Natural killer cell (primary cell): ENCODE results near the gene IQCC. TPM values are rescaled to one million over a fixed set of nuclear protein-coding genes. Genes with fewer than 3 reads are reported as not detected.
A peak's percentile ranks its signal among the peaks of the same experiment; 100 is the strongest.

Experiments
- ATAC-seq, 3 donors: fragments of 150-1000 bp in 2 of 3; fragments of 200-7000 bp in 1 of 3; cut with Tn5 transposase; 1 replicate in 1 of 3; 2 replicates in 2 of 3; pipeline ENCODE4 v1.10.0; 2021; ENCODE audit warnings: mild to moderate bottlenecking in 2 of 3, moderate library complexity in 2 of 3
- DNase-seq, 2 donors: peaks; one replicate each; pipeline versions ENCODE4 v3.0.0 to v3.0.0-alpha.2; 2013 to 2021; ENCODE audit warnings: mixed read lengths in 1 of 2
- H3K27ac ChIP-seq: one replicate; pipeline ENCODE4 v1.5.1; 2013; ENCODE audit warnings: mild to moderate bottlenecking, low read length
- H3K27me3 ChIP-seq: one replicate; pipeline ENCODE4 v1.6.1; 2013; ENCODE audit warnings: low read length; ENCODE audit not compliant: control insufficient read depth, insufficient read depth
- H3K36me3 ChIP-seq: one replicate; pipeline ENCODE4 v1.6.1; 2013; ENCODE audit warnings: low read length; ENCODE audit not compliant: control insufficient read depth, insufficient read depth
- H3K4me1 ChIP-seq: one replicate; pipeline ENCODE4 v1.6.1; 2013; ENCODE audit warnings: low read length; ENCODE audit not compliant: control insufficient read depth, insufficient read depth
- H3K4me3 ChIP-seq: one replicate; pipeline ENCODE4 v1.5.1; 2013; ENCODE audit warnings: low read length
- H3K9me3 ChIP-seq: one replicate; pipeline ENCODE4 v1.6.1; 2013; ENCODE audit warnings: low read length; ENCODE audit not compliant: control insufficient read depth, insufficient read depth
- H3K27ac Mint-ChIP-seq, 2 donors: one replicate each; pipeline ENCODE4 v1.8.0; 2022; ENCODE audit warnings: mild to moderate bottlenecking in 2 of 2, mixed read lengths in 2 of 2, moderate library complexity in 1 of 2
- H3K27me3 Mint-ChIP-seq, 2 donors: one replicate each; pipeline ENCODE4 v1.8.0; 2022; ENCODE audit warnings: low read depth in 2 of 2, mixed read lengths in 2 of 2
- H3K36me3 Mint-ChIP-seq: one replicate; pipeline ENCODE4 v1.8.0; 2022; ENCODE audit warnings: mixed read lengths
- H3K4me1 Mint-ChIP-seq, 2 donors: one replicate each; pipeline ENCODE4 v1.8.0; 2022; ENCODE audit warnings: mixed read lengths in 2 of 2
- H3K4me3 Mint-ChIP-seq: one replicate; pipeline ENCODE4 v1.8.0; 2022; ENCODE audit warnings: mild to moderate bottlenecking, moderate library complexity, mixed read lengths
- H3K9me3 Mint-ChIP-seq, 2 donors: one replicate each; pipeline ENCODE4 v1.8.0; 2022; ENCODE audit warnings: mixed read lengths in 2 of 2
- CTCF ChIP-seq: fragments of 200-600 bp; IDR thresholded peaks from one replicate; pipeline ENCODE4 v1.8.0; 2022; ENCODE audit warnings: antibody characterized with exemption
- WGBS: methylation state at CpG from one replicate; pipeline ENCODE4 v1.1.7; 2013; ENCODE audit warnings: missing lambda C conversion rate; ENCODE audit not compliant: insufficient coverage; 5-methylcytosine and 5-hydroxymethylcytosine counted together
- intact Hi-C: fragments of 100-400 bp; cut with micrococcal nuclease; formaldehyde crosslinking; loops from one replicate; pipeline ENCODE4 v1.14.2; 2022
- total RNA-seq, 4 donors: library from RNA; stranded (reverse); fragments of 120-200 nt in 1 of 4; gene quantifications; one replicate each; pipeline versions ENCODE4 v1.2.3 to v1.2.4, GENCODE V29; 2013 to 2022

Gene IQCC
- total RNA-seq, 3 donors from 2014 or later (not counting 1 experiment from before 2014, with no cell fraction given) = 1.8 to 3.5 (median 3.3) TPM

GRCh38 chr1:32194984-32195383, 10.5 kb upstream of the IQCC start:
- H3K4me3 ChIP-seq = no peak overlapping the region
- peaks cover 64% of the 10 kb centered on the region for H3K36me3 ChIP-seq
- no peak for DNase-seq
- intact Hi-C loops = no loop called here
- H3K27ac ChIP-seq = no peak overlapping the region
- Mint-ChIP-seq H3K36me3 (peaks cover 25% of the 10 kb centered on the region), H3K27ac (no peak overlapping the region), H3K4me3 (no peak overlapping the region), H3K9me3 (no peaks in the 10 kb centered on the region), H3K27me3 (no peaks in the 10 kb centered on the region), H3K4me1 (peaks cover 26 to 37% of the 10 kb centered on the region in 2 donors)
- no peak for TF ChIP-seq CTCF
- H3K27me3 ChIP-seq = no peaks in the 10 kb centered on the region
- WGBS = 98% methylated on average over 6 of the region's 6 CpGs
- no peak for ATAC-seq
- peaks cover 38% of the 10 kb centered on the region for H3K4me1 ChIP-seq
- H3K9me3 ChIP-seq = no peaks in the 10 kb centered on the region

DNA sequence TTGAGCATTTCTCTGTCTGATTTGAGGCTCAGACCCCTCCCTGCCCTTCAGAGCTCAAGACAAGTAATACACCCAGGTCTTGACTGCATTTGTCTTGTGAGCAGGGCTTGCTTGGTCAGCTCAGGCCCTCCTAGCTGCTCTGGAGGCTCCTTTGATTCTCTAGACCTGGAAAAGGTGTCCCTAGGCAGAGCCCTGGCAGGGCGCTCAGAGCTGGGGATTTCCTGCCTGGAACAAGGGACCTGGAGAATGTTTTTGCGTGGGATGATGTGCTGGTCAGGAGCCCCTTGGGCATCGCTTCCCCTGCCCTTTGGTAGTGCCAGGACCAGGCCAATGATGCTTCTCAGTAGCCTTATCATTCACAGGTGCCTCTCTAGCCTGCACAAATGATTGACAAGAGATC, 9.9 kb upstream of the IQCC start:
- Mint-ChIP-seq H3K9me3 (no peaks in the 10 kb centered on the region), H3K36me3 (peaks cover 25% of the 10 kb centered on the region), H3K27me3 (no peaks in the 10 kb centered on the region), H3K4me1 (peaks cover 30 to 43% of the 10 kb centered on the region in 2 donors), H3K27ac (no peak overlapping the region), H3K4me3 (no peak overlapping the region)
- ATAC-seq (no peak), DNase-seq (no peak)
- no peak overlapping the region for H3K27ac ChIP-seq
- WGBS = 93% methylated on average over 3 of the region's 3 CpGs
- no peaks in the 10 kb centered on the region for H3K9me3 ChIP-seq
- H3K4me1 ChIP-seq = peaks cover 43% of the 10 kb centered on the region
- no peak overlapping the region for H3K4me3 ChIP-seq
- peaks cover 59% of the 10 kb centered on the region for H3K36me3 ChIP-seq
- intact Hi-C loops = no loop called here
- no peaks in the 10 kb centered on the region for H3K27me3 ChIP-seq
- no peak for TF ChIP-seq CTCF

- peaks cover 25% of the 10 kb centered on the region for H3K36me3 Mint-ChIP-seq
- H3K9me3 Mint-ChIP-seq = no peaks in the 10 kb centered on the region
- no peak overlapping the region for H3K4me3 ChIP-seq
- peaks cover 50% of the 10 kb centered on the region for H3K4me1 ChIP-seq
- H3K27ac ChIP-seq = no peak overlapping the region
- no peaks in the 10 kb centered on the region for H3K27me3 ChIP-seq
- intact Hi-C loops = no loop called here
- TF ChIP-seq CTCF = no peak
- peak overlapping the region; percentile 49 for H3K4me3 Mint-ChIP-seq
- ATAC-seq = no peak
- H3K36me3 ChIP-seq = peaks cover 54% of the 10 kb centered on the region
- peaks cover 32 to 46% of the 10 kb centered on the region in 2 donors for H3K4me1 Mint-ChIP-seq
- DNase-seq = peak in 1 of 2 donors; percentile 57
- no peaks in the 10 kb centered on the region for H3K27me3 Mint-ChIP-seq
- H3K9me3 ChIP-seq = no peaks in the 10 kb centered on the region
- H3K27ac Mint-ChIP-seq = peak overlapping the region; percentile 53 to 79
These were observed 9.3 kb upstream of the IQCC start for GRCh38 chr1:32195972-32196823.
